Endothelial cell (in vitro differentiated cells): Measurements from ENCODE around the gene KIAA1671. TPM values are rescaled to one million over a fixed set of nuclear protein-coding genes. Genes with fewer than 3 reads are reported as not detected.

Experiments used
- DNase-seq: peaks from one replicate; pipeline ENCODE4 v3.0.0; 2021; ENCODE audit warnings: low spot score
- H3K27ac Mint-ChIP-seq: one replicate; pipeline ENCODE4 v1.8.0; 2021; ENCODE audit warnings: mixed read lengths, inconsistent platforms; ENCODE audit not compliant: unreplicated experiment
- H3K27me3 Mint-ChIP-seq: one replicate; pipeline ENCODE4 v1.8.0; 2021; ENCODE audit warnings: mild to moderate bottlenecking, moderate library complexity, mixed read lengths, inconsistent platforms; ENCODE audit not compliant: unreplicated experiment
- H3K36me3 Mint-ChIP-seq: one replicate; pipeline ENCODE4 v1.8.0; 2021; ENCODE audit warnings: mild to moderate bottlenecking, low read depth, mixed read lengths, inconsistent platforms; ENCODE audit not compliant: unreplicated experiment
- H3K4me1 Mint-ChIP-seq: one replicate; pipeline ENCODE4 v1.8.0; 2021; ENCODE audit warnings: mild to moderate bottlenecking, mixed read lengths, inconsistent platforms; ENCODE audit not compliant: unreplicated experiment
- H3K4me3 Mint-ChIP-seq: one replicate; pipeline ENCODE4 v1.8.0; 2021; ENCODE audit warnings: mild to moderate bottlenecking, mixed read lengths, inconsistent platforms; ENCODE audit not compliant: unreplicated experiment
- H3K9me3 Mint-ChIP-seq: one replicate; pipeline ENCODE4 v1.8.0; 2021; ENCODE audit warnings: mixed read lengths, inconsistent platforms; ENCODE audit not compliant: unreplicated experiment
- CTCF ChIP-seq: fragments of 200-600 bp; sonication (generic); IDR thresholded peaks from one replicate; pipeline ENCODE4 v1.5.0; 2021; ENCODE audit warnings: antibody characterized with exemption; ENCODE audit not compliant: unreplicated experiment
- total RNA-seq: library from RNA; stranded (reverse); fragmentation: NEBNext Ultra II Directional; extraction: Animal tissue kit (Norgen Biotek cat#: 25700); gene quantifications from one replicate; pipeline ENCODE4 v1.2.1, GENCODE V29; 2021; ENCODE audit not compliant: unreplicated experiment

Gene KIAA1671
- total RNA-seq, 1 donor from 2014 or later = 92.1 TPM

- peaks cover 19% of the 10 kb centered on the region for H3K27me3 Mint-ChIP-seq
- TF ChIP-seq CTCF = no peak
- H3K27ac Mint-ChIP-seq = peak overlapping the region; percentile 97
- H3K4me1 Mint-ChIP-seq = peaks cover 76% of the 10 kb centered on the region
- H3K9me3 Mint-ChIP-seq = no peaks in the 10 kb centered on the region
- H3K4me3 Mint-ChIP-seq = peak overlapping the region; percentile 71
- H3K36me3 Mint-ChIP-seq = peaks cover 34% of the 10 kb centered on the region
- no peak for DNase-seq
Measured at GRCh38 chr22:25114369-25115362, 162.2 kb downstream of the KIAA1671 start.

- H3K36me3 Mint-ChIP-seq = peaks cover 67% of the 10 kb centered on the region
- DNase-seq = no peak
- peak overlapping the region; percentile 54 for H3K4me3 Mint-ChIP-seq
- peak overlapping the region; percentile 99 for H3K27ac Mint-ChIP-seq
- peaks cover 22% of the 10 kb centered on the region for H3K27me3 Mint-ChIP-seq
- H3K9me3 Mint-ChIP-seq = no peaks in the 10 kb centered on the region
- H3K4me1 Mint-ChIP-seq = peaks cover 64% of the 10 kb centered on the region
- no peak for TF ChIP-seq CTCF
Measured at GRCh38 chr22:25119609-25120008, 167.1 kb downstream of the KIAA1671 start.

GRCh38 chr22:25120093-25120561, 167.6 kb downstream of the KIAA1671 start:
- Mint-ChIP-seq H3K9me3 (no peaks in the 10 kb centered on the region), H3K27ac (peak overlapping the region; percentile 99), H3K4me3 (peak overlapping the region; percentile 54), H3K36me3 (peaks cover 64% of the 10 kb centered on the region), H3K4me1 (peaks cover 58% of the 10 kb centered on the region), H3K27me3 (peaks cover 22% of the 10 kb centered on the region)
- no peak for DNase-seq
- no peak for TF ChIP-seq CTCF

GRCh38 chr22:25120761-25121212, 168.3 kb downstream of the KIAA1671 start:
- no peaks in the 10 kb centered on the region for H3K9me3 Mint-ChIP-seq
- H3K4me3 Mint-ChIP-seq = peak overlapping the region; percentile 54
- TF ChIP-seq CTCF = no peak
- H3K36me3 Mint-ChIP-seq = peaks cover 66% of the 10 kb centered on the region
- peak overlapping the region; percentile 99 for H3K27ac Mint-ChIP-seq
- H3K27me3 Mint-ChIP-seq = peaks cover 20% of the 10 kb centered on the region
- DNase-seq = peak; percentile 34
- H3K4me1 Mint-ChIP-seq = peaks cover 55% of the 10 kb centered on the region
